HG02884 (cell line): ENCODE data around the gene NCOR1.
"Not testable (repeated sequence)": the region's sequence is repeated elsewhere in the genome, so short reads cannot be mapped to it uniquely, and the experiment has no call there.

ENCODE experiments used
- ATAC-seq: cut with Tn5 transposase; IDR thresholded peaks from one replicate; pipeline ENCODE4 v1.9.1; 2021; ENCODE audit warnings: mild to moderate bottlenecking, moderate library complexity; ENCODE audit not compliant: unreplicated experiment

The NCOR1 gene

DNA sequence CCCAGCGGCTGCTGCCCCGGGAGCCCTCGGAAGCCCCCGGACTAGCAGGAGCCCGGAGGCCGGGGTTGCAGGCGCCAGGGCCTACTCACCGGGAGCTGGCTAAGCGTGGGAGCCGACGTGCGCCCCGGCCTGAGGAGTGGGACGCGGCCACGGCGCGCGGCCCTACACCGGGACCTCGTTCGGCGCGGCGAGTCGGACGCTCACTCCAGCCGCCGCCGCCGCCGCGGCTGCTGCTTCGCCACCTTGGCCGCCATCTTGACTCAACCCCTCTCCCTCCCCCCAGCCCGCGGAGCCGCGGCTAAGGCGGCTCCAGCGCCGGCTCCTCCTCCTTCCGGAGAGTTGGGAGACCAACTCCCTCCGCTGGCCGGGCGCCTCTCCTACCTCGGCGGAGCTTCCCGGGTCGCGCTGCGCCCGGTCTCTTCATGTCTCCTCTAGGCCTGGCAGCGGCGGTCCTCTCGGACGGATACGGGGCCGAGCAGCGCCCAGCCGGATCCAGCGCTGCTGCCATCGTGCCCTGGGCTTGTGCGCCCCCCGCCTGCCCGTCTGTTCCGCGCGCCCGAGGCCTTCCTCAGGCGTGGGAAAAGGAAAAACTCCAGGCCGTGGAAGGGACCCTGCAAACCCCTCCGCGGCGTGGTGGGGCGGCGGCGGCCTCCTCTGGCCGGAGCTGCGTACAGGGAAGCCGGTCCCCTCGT, at the start of gene NCOR1:
Gene NCOR1, minus strand, starts transcription at position 262 of the 692 bp plus-strand sequence. CDS start 20,965 bp downstream, outside the sequence.
- ATAC-seq: peak; percentile 62

DNA sequence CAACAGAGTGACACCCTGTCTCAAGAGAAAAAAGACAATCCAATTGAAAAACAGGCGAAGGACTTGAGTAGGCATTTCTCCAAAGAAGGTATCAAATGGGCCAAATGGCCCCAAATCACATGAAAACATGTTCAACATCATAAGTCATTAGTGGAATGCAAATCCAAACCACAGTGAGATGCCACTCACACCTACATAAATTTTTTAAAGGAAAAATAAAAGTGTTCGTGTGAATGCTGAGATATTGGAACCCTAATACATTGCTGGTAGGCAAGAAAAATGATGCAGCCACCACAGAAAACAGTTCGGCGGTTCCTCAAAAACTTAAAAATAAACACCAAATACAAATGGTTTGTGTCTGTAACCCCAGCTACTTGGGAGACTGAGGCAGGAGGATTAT, 46.9 kb upstream of the NCOR1 start:
- no peak for ATAC-seq

DNA sequence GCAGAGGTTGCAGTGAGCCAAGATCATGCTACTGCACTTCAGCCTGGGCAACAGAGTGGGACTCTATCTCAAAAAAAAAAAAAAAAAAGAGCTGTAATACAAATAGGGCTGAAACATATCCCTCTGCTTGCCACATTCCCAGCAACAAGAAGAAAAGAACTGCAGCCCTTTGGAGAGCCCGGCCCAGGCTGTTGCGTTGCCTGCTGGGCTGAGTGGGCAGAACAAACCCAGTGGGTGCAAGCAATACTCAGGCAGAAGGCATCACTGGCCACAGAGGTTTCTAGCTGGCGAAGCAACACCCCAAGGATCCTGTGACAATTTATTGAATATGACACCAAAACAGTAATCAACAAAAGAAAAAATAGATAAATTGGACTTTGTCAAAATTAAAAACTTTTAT, 45.7 kb upstream of the NCOR1 start:
- ATAC-seq: no peak

DNA sequence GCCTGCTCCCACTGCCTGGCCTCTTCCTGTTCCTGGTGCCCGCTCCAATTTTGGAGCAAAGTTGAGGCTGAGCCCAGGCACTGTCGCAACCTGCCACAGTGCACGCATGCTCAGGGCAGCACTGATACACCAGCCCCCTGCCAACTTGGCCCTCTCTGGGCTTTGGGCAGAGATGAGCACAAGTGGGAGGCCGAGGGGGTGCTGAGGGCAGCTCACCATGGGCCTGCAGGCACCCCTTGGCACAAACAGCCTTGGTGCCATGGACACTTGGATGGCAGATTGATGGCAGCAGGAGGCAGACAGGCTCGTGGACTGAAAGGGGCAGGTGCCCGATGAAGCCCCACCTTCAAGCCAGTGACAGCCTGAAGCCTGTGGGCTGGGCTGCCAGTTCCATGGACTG, 44.6 kb upstream of the NCOR1 start:
- ATAC-seq: no peak

DNA sequence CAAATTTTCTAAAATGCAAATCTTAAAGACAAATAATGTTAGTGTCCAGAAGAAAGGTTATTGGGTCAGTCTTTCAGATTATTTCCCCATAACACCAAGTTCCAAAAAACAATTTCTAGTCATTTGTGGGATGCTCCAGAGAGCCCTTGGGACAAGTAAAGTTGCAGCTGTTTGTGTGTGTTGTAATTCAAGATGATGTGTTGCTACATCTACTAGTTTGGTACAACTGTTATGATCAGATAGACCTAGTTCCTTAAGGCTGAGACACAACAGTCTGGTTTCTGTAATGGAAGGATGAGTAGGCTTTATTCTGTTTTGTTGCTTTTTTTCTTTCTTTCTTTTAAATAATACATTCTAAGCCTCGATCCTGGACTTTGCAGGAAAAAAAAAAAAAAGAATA, 43.6 kb upstream of the NCOR1 start:
- no peak for ATAC-seq

DNA sequence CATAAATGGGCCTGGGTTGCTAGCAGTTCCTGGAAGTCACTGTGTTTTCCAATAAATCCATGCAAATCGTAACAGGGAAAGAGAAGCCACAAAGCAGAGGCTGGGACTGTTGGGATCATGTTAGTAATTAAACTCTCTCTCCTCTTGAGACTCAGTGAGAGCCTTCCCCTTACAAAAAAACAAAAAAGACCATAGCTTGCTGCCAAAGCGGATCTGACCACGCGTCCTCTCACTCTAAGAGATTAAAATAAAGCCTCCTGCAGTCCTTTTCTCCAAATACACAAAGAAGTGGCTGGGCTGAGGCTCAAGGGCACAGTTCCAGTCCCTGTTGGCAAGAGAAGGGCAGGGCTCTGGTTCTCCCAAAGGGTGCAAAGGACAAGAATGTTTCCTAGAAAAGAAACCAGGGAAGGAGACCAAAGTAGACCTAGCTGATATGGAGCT, 40.2 kb upstream of the NCOR1 start:
- ATAC-seq: no peak

DNA sequence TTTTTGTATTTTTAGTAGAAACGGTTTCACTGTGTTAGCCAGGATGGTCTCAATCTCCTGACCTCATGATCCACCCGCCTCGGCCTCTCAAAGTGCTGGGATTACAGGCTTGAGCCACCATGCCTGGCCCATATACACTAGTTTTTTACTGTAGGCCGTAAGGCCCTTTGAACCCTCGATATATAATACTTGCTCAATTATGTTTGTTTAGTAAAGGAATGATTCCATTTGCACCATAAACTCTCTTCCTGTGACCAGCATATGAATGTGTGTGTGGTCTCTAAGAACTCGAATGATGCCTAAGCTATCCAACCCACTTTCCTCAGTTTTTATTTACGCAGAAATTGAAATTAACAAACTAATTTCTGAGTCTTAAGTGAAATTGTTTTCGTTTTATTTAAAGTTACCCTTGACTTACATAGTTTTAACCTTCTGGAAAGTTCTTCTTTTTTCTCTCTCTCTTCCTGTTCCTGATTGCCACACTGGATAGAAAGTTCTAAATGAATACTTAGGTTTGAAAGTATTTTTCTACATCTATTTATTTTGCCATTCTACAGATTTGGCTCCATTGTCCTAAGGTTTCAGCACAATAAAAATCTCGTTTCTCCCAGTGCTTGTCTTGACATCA, 39.6 kb upstream of the NCOR1 start:
- ATAC-seq: no peak

DNA sequence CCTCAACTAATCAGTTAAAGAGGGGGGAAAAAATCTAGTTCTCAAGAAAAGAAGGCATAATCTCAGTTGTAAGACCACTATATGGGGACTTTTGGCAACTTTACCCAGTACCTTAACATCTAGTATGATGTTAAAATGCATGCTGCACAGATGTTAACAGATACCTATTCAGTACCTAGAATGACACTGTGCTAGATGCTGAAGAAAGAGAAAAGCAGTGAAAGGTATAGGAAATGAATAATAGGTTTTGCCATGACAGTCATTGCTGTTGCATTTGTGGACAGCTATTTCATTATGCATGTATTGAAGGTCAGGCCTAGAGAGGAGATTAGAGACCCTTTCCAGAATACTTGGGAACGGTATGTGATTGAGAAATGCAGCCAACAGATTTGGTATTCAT, 36.2 kb upstream of the NCOR1 start:
- no peak for ATAC-seq

DNA sequence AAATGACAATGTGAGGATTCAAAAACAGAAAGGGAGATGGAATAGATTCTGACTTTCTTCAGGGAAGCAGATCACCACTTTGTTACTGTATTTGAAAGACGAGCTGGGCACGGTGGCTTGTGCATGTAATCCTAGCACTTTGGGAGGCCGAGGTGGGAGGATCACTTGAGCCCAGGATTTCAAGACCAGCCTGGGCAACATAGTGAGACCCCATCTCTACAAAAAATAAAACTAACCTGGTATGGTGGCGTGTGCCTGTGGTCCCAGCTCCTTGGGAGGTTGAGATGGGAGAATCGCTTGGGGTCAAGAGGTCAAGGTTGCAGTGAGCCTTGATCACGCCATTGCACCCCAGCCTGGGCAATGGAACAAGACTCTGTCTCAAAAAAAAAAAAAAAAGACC, 35.7 kb upstream of the NCOR1 start:
- ATAC-seq: no peak

DNA sequence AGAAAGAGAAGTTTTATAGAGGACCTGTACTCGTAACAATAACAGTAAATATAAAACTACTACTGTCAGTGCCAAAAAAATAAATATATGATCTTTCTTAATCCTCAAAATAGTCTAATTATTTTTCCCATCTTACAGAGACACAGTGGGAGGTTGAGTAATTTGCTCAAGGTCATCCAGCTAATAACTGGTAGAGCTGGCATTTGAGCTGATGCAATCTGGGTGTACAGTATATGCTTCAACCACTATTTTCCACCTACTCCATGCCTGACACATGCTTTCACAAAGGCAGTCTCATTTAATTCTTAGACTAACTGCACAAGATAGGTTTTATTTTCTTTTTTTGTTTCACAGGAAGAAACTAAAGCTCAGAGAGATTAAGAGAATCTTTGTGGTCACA, 35.3 kb upstream of the NCOR1 start:
- no peak for ATAC-seq

DNA sequence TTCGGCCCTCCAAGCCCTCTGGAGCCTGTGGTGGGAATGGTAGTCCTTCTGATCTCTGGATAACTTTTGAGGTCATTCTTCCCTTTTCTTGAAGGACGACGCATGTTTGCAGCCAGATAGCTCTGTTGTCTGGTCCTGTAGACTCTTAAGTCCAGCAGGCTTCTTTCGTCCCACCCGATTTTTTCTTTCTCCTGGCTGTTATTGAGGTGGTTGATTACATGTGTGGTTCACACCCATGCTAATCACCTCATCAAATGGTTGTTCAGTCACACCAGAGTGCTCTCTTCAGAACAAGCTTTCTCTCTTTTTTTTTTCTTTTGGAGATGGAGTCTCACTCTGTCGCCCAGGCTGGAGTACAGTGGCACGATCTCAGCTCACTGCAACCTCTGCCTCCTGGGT, 32.3 kb upstream of the NCOR1 start:
- ATAC-seq: no peak

DNA sequence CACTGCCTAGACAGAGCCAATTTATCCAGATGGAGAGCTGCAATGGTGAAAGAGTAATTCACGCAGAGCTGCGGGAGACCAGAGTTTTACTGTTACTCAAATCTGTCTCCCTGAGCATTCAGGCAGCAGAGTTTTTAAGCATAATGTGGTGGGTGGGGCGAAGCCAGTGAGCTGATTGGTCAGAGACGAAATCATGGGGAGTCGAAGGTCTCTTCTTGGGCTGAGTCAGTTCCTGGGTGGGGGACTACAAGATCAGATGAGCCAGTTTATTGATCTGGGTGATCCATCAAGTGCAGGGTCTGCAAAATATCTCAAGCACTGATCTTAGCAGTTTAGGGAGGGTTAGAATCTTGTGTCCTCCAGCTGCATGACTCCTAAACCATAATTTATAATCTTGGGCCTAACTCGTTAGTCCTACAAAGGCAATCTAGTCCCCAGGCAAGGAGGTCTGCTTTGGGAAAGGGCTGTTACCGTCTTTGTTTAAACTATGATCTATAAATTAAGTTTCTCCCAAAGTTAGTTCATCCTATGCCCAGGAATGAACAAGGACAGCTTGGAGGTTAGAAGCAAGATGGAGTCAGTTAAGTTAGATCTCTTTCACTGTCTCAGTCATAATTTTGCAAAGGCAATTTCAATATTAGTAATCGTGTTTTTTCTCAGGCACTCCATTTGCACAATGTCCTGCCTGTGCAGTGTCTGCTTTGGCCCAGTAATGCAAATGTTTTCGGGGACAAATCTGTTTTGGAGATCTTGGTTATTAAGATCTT, 28.6 kb upstream of the NCOR1 start:
- ATAC-seq: no peak

DNA sequence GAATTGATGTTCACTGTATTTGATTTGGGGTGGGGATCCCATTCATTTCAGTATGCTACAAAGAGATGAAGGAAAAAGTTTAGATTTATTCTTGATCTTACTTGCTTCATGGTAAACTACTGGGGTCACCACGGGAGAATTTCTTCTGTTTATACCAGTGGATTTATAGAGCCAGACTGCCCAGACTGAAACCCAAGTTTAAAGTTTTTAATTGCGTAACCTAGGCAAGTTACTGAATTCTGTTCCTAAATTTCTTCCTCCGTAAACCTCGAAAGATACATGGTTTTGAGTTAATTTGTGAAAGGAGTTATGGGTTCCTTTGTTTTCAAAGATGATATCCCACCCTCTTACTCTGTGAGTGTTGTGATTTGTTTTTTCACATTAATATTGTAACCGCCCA, 28.1 kb upstream of the NCOR1 start:
- no peak for ATAC-seq

DNA sequence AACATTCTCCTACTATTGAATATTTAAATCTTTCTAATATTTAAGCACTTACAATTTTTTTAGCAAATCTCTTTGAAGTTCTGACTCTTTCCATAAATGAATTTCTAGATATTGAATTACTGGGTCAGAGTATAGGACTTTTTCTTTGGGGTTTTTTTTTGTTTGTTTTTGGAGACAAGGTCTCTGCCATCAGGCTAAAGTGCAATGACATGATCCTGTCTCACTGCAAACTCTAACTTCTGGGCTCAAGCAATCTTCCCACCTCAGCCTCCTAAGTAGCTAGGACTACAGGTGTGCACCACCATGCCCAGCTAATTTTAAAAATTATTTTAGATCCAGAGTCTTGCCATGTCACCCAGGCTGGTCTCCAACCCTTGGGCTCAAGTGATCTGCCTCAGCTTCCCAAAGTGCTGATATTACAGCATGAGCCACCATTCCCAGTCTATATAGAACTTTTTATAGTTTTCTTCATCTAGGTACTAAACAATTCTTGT, 26.6 kb upstream of the NCOR1 start:
- no peak for ATAC-seq

DNA sequence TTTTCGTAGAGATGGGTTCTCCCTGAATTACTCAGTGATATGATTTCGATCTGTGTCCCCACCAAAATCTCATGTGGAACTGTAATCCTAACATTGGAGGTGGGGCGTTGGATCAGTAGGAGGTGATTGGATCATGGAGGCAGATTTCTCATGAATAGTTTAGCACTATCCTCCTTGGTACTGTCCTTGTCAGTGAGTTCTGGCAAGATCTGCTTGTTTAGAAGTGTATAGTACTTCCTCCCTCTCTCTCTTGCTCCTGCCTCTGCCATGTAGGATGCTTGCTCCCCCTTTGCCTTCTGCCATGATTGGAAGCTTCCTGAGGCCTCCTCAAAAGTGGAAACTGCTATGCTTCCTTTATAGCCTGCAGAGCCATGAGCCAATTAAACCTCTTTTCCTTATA, 24.6 kb upstream of the NCOR1 start:
- no peak for ATAC-seq

DNA sequence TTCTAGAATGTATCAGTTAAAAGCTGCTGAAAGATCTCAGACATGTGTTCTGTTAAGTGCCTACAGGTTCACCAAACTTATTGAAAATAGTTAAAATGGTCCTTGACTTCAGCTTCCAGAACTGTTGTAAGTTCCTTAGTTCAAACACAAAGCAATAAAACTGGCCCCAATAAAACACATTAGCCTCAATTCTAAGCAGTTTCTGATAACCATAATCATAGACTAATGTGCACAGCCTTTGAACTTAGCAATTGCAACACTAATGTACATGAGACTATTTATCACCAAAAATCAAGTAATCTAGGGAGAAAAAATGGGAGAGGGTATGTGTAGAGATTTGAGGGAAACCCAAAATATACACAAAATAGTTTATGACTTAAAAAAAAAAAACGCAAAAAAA, 17.1 kb upstream of the NCOR1 start:
- no peak for ATAC-seq

DNA sequence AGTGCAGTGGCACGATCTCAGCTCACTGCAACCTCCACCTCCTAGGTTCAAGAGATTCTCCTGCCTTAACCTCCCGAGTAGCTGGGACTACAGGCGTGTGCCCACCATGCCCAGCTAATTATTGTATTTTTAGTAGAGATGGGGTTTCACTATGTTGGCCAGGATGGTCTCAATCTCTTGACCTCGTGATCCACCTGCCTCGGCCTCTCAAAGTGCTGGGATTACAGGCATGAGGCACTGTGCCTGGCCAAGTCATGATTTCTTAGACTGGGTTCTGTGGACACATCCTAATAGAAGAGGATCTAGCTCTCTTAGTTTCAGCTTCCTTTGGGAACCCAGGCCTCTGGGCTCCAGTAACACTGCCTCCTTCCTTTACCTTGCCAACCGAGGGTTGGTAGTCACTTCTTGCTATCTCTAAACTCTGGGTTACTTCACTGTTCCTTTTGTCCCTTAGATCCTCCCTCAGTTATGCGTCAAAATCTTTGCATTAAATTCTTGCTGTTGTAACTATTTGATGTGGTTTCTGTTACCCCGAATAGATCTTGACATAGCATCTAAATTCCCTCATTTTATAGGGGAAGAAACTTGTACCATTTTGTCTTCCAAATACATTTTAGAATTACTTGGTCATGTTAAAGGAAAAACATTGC, 14.7 kb upstream of the NCOR1 start:
- not testable (repeated sequence) for ATAC-seq

DNA sequence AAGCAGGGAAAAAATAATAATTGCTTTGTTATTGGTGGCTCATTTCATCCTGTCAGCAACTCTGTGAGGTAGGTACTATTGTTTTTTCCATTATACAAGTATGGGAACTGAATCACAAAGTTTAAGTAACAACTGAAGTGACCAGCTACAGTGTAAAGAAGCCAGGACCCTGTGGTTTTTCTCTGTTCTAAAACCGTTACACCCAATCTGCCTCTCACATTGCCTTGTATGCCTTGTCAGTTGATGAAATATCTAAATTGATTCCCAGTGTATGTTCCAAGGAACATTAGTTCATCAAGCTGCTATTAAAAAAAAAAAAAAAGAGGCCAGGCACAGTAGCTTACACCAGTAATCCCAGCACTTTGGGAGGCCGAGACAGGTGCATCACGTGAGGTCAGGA, 7.1 kb upstream of the NCOR1 start:
- no peak for ATAC-seq

DNA sequence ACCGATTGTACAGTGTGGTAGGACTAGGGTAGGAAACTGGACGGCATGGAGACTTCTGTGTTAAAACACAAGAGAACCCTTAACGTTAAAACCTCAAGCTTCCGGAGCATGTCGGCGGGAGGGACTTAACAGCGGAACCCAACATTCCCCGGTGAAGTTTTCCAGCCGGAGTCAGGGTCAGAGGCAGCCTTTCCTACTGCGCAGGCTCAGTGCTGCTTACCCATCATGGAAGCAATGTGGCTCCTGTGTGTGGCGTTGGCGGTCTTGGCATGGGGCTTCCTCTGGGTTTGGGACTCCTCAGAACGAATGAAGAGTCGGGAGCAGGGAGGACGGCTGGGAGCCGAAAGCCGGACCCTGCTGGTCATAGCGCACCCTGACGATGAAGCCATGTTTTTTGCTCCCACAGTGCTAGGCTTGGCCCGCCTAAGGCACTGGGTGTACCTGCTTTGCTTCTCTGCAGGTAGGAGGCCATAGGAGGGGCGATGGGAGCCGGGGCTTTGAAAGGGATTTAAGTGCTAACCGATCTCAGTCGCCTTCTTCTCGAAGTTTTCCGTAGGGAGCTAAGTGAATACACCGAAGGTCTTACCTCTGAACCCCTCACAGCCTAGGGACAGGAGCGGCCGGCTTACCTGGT, 1.8 kb upstream of the NCOR1 start, which contains the start of gene PIGL:
Gene PIGL, plus strand, starts transcription at position 209 of the 634 bp plus-strand sequence. Its CDS starts 17 bp downstream, at position 226.
- peak; percentile 39 for ATAC-seq

DNA sequence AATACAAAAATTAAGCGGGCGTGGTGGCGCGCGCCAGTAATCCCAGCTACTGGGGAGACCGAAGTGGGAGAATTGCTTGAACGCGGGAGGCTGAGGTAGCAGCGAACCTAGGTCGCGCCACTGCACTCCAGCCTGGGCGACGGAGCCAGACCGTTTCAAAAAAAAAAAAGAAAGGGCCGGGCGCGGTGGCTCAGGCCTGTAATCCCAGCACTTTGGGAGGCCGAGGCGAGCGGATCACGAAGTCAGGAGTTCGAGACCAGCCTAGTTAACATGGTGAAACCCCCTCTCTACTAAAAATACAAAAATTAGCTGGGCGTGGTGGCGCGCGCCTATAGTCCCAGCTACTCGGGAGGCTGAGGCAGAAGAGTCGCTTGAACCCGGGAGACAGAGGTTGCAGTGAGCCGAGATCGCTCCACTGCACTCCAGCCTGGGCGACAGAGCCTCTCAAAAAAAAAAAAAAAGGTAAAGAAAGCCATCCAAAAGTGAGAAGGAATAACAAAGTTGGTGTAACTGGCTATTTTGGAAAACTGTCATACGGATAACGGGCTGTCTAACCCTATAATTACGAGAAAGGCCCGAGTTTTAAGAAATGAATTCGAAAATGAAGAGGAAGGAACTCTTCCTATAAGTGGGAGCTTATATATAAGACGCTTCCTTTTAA, 1.1 kb upstream of the NCOR1 start:
- not testable (repeated sequence) for ATAC-seq
